IPS DF 6.9 (cell line): ENCODE measurements around the gene ZCCHC24.

Experiments used
- DNase-seq: peaks from one replicate; pipeline ENCODE4 v3.0.0-alpha.2; 2013; ENCODE audit warnings: low read depth, low spot score
- H3K27ac ChIP-seq: one replicate; pipeline ENCODE4 v1.5.1; 2013; ENCODE audit warnings: low read length, control low read depth
- H3K27me3 ChIP-seq: 2 replicates; pipeline ENCODE4 v1.6.1; 2013; ENCODE audit warnings: mild to moderate bottlenecking, low read length; ENCODE audit not compliant: control insufficient read depth, insufficient read depth
- H3K36me3 ChIP-seq: 2 replicates; pipeline ENCODE4 v1.6.1; 2013; ENCODE audit warnings: low read length; ENCODE audit not compliant: control insufficient read depth, insufficient read depth
- H3K4me1 ChIP-seq: 2 replicates; pipeline ENCODE4 v1.6.1; 2013; ENCODE audit warnings: low read length; ENCODE audit not compliant: control insufficient read depth, insufficient read depth
- H3K4me3 ChIP-seq: 2 replicates; pipeline ENCODE4 v1.5.1; 2013; ENCODE audit warnings: mild to moderate bottlenecking, low read length
- H3K9me3 ChIP-seq: 2 replicates; pipeline ENCODE4 v1.6.1; 2013; ENCODE audit warnings: low read length, inconsistent platforms; ENCODE audit not compliant: control insufficient read depth, insufficient read depth
- WGBS: extraction: QIAGEN DNeasy Blood & Tissue Kit; methylation state at CpG from one replicate; pipeline ENCODE4 v1.1.7; 2013; ENCODE audit warnings: mixed read lengths, missing lambda C conversion rate; ENCODE audit not compliant: insufficient read length, insufficient coverage; 5-methylcytosine and 5-hydroxymethylcytosine counted together

The ZCCHC24 gene

DNA sequence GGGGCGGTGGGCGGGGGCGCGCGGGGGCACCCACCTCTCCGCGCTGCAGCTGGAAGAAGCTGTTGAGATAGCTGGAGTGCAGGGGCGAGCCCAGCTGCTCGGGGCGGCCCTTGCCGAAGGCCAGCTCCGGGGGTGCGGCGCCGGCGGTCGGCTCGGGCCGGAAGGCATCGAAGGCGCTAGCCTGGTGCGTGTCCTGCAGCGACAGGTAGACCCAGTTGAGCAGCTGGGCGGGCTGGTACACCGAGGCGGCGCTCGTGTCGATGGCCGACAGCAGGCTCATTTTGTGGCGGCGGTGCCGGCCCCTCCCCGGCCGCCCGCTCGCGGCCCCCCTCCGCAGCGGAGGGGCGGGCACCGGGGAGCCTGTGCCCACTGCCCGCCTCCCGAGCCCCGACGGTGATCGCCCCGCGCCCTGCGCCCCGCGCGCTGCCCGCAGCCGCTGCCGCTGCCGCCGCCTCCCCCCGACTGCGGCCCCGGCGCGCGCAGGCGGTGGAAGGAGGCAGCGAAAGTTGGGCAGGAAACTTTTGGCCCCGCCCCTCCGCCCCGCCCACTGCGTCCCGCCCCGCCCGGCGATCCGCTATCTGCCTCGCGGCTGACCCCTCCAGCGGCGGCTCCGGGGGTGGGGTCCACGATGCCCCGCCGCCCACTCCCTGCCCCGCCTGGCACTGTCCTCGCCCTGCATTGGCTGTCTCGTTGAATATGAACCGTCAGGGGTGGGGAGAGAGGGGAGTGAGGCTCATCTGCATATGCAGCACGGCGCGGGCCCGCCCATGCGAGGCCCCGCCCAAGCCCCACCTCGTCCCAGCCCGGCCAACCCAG lies at the start of gene ZCCHC24:
ZCCHC24 (minus strand) TSS at position 464 of the 816 bp plus-strand sequence; CDS start at position 280, 184 bp downstream.
- Histone ChIP-seq H3K4me1 (peaks cover 7% of the 10 kb centered on the region; the same call in 1 of the 2 replicates), H3K4me3 (peak within 1 kb of the TSS; percentile 43; the same call in 1 of the 2 replicates), H3K36me3 (no peaks in the 10 kb centered on the region), H3K27ac (no peak within 1 kb of the TSS), H3K27me3 (peaks cover 9% of the 10 kb centered on the region; the same call in 1 of the 2 replicates), H3K9me3 (no peaks in the 10 kb centered on the region)
- no CpG with 5 or more reads among the region's 95 CpGs for WGBS
- DNase-seq = peak; percentile 77

- Histone ChIP-seq H3K9me3 (no peaks in the 10 kb centered on the region), H3K27ac (no peak overlapping the region), H3K27me3 (no peaks in the 10 kb centered on the region), H3K4me3 (no peak overlapping the region), H3K4me1 (no peaks in the 10 kb centered on the region), H3K36me3 (no peaks in the 10 kb centered on the region)
- WGBS = no CpG with 5 or more reads among the region's 1 CpG
- no peak for DNase-seq
These were observed 48.4 kb upstream of the ZCCHC24 start for GRCh38 chr10:79493806-79494205.

DNA sequence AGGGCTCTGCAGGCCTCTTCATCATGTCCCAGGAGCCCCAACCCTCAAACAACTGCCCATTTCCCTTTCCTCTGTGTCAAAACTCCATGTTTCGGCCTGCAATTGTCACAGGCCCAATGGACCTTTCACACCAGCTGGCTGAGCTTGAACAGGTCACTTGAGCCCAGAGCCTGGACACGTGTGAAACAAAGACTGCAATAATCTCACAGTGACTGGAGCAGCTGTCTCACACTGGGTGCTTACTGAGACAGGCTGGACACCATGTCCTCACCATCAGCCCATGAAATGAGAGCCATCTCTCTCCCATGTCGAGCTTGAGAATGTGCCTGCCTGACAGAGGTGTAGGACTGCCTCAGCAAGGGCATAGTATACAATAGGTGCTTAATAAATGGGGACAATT lies 47.4 kb upstream of the ZCCHC24 start:
- DNase-seq = no peak
- Histone ChIP-seq H3K27ac (no peak overlapping the region), H3K36me3 (no peaks in the 10 kb centered on the region), H3K27me3 (no peaks in the 10 kb centered on the region), H3K4me3 (no peak overlapping the region), H3K4me1 (no peaks in the 10 kb centered on the region), H3K9me3 (no peaks in the 10 kb centered on the region)
- WGBS = no CpG with 5 or more reads among the region's 3 CpGs

DNA sequence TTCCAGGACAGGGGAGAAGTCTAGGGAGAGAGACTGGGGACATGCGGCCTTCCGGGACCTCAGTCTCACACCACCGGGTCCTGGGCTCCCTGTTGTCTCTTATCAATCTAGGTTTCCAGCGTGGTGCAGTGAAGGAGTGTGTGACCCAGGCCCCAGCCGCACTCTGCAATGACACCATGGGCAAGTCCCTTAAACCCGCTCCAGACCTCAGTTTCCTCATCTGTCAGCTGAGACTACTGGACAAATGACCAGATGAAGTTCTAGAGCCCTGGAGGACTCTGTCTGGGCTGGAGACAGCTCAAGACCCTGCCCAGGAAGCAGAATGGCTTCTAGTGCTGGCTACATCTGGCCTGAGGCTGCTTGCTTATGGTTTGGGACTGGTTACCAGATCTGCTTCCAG lies 46.8 kb upstream of the ZCCHC24 start:
- no CpG with 5 or more reads among the region's 6 CpGs for WGBS
- DNase-seq = no peak
- H3K4me3 ChIP-seq = no peak overlapping the region

GRCh38 chr10:79491143-79491835 lies 45.9 kb upstream of the ZCCHC24 start:
- Histone ChIP-seq H3K36me3 (no peaks in the 10 kb centered on the region), H3K27me3 (no peaks in the 10 kb centered on the region), H3K27ac (no peak overlapping the region), H3K4me3 (no peak overlapping the region), H3K9me3 (no peaks in the 10 kb centered on the region), H3K4me1 (no peaks in the 10 kb centered on the region)
- no CpG with 5 or more reads among the region's 6 CpGs for WGBS
- no peak for DNase-seq

More for the DNA sequence above, 46.8 kb upstream of the ZCCHC24 start:
- no peaks in the 10 kb centered on the region for H3K9me3 ChIP-seq
- H3K4me1 ChIP-seq = no peaks in the 10 kb centered on the region
- H3K27me3 ChIP-seq = no peaks in the 10 kb centered on the region
- no peak overlapping the region for H3K27ac ChIP-seq
- no peaks in the 10 kb centered on the region for H3K36me3 ChIP-seq

GRCh38 chr10:79490400-79491142 lies 45.1 kb upstream of the ZCCHC24 start:
- Histone ChIP-seq H3K27me3 (no peaks in the 10 kb centered on the region), H3K27ac (no peak overlapping the region), H3K4me1 (no peaks in the 10 kb centered on the region), H3K36me3 (no peaks in the 10 kb centered on the region), H3K4me3 (no peak overlapping the region), H3K9me3 (no peaks in the 10 kb centered on the region)
- no peak for DNase-seq
- WGBS = no CpG with 5 or more reads among the region's 9 CpGs

DNA sequence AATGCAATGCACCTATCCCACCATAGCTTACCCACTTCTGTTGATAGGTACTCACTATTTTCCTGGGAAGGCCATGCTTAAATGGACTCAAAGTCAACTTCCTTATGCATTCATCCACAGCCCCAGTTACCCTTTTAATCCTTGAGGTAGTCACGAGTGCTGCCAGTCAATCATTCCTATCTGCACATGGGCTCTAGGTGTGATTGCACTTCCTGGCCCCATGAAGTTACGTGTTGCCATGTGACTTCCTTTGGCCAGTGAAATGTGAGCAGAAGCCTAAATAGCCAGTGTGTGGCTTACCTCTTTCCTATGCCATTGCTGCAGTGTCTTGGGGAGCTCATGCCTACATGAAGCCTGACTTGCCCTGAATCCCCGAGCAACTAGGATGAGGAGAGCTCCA lies 43.4 kb upstream of the ZCCHC24 start:
- no peaks in the 10 kb centered on the region for H3K9me3 ChIP-seq
- no peaks in the 10 kb centered on the region for H3K4me1 ChIP-seq
- DNase-seq = no peak
- no CpG with 5 or more reads among the region's 3 CpGs for WGBS
- no peaks in the 10 kb centered on the region for H3K27me3 ChIP-seq
- H3K36me3 ChIP-seq = no peaks in the 10 kb centered on the region
- H3K4me3 ChIP-seq = no peak overlapping the region
- no peak overlapping the region for H3K27ac ChIP-seq

DNA sequence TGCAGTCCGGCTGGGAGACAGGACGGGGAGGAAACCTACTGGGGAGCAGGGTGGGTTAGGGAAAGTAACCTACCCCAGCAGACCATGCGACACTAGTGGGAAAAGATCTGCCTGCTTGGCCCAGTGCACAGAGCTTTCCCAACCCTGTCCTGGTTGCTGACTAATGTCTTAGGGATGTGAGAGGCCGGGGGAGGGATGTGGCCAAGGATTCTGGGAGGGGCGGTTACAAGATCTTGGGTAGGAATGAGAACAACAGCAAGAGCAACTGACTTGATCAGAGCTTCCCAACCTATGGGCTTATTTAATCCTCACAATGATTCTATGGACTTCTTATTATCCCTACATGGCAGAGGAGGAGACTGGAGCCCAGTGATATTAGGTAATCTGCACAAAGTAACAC lies 42.9 kb upstream of the ZCCHC24 start:
- no peak for DNase-seq
- no peak overlapping the region for H3K27ac ChIP-seq
- WGBS = no CpG with 5 or more reads among the region's 5 CpGs

GRCh38 chr10:79487296-79488194 lies 42.1 kb upstream of the ZCCHC24 start:
- H3K27ac ChIP-seq = no peak overlapping the region
- H3K27me3 ChIP-seq = no peaks in the 10 kb centered on the region
- no CpG with 5 or more reads among the region's 10 CpGs for WGBS
- no peaks in the 10 kb centered on the region for H3K9me3 ChIP-seq
- no peaks in the 10 kb centered on the region for H3K36me3 ChIP-seq
- no peaks in the 10 kb centered on the region for H3K4me1 ChIP-seq
- peak; percentile 84 for DNase-seq
- H3K4me3 ChIP-seq = no peak overlapping the region

More for the DNA sequence above, 42.9 kb upstream of the ZCCHC24 start:
- Histone ChIP-seq H3K4me1 (no peaks in the 10 kb centered on the region), H3K4me3 (no peak overlapping the region), H3K9me3 (no peaks in the 10 kb centered on the region), H3K36me3 (no peaks in the 10 kb centered on the region), H3K27me3 (no peaks in the 10 kb centered on the region)
